ENCODE data around the gene C16orf89. TPM values are rescaled to one million over a fixed set of nuclear protein-coding genes. Genes with fewer than 3 reads are reported as not detected.

C16orf89 gene
- total RNA-seq, 1 donor from 2014 or later: 1.0 TPM

DNA sequence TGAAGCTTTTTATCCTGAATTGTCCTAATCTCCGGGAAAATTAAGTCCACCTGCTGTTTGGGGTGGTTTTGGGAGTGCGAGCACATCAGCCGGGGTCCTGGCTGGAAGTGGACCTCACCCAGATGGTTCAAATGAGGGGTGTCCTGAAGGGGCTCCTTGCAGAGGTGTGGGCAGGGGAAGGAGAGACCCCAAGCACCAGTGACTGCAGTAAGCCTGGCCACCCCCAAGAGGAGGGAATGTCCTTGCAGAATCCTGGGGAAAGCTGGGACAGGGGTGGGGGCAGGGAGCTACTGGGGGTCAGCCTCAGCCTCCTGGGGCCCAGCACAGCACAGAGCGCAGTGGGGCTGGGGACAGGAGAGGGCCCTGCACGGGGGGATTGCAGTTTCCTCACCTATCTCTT lies 61.4 kb downstream of the C16orf89 start:
- Mint-ChIP-seq H3K36me3 (no peaks in the 10 kb centered on the region), H3K4me3 (no peak overlapping the region), H3K27me3 (ENCODE audit: insufficient read depth, low read depth) (peaks cover 8% of the 10 kb centered on the region), H3K27ac (no peak overlapping the region), H3K4me1 (no peaks in the 10 kb centered on the region), H3K9me3 (no peaks in the 10 kb centered on the region)
- Histone ChIP-seq H4K20me1 (ENCODE audit: low read depth) (no peaks in the 10 kb centered on the region), H3K27ac (no peak overlapping the region), H2AFZ (replicated peaks) (no peak overlapping the region), H3K9me3 (ENCODE audit: low read depth) (no peaks in the 10 kb centered on the region), H3K9ac (no peak overlapping the region), H3K27me3 (no peaks in the 10 kb centered on the region), H3K4me1 (no peaks in the 10 kb centered on the region), H3K79me2 (ENCODE audit: low read depth) (no peaks in the 10 kb centered on the region), H3K4me3 (no peak overlapping the region), H3F3A (ENCODE audit: low read depth) (no peaks in the 10 kb centered on the region), H3K4me2 (no peak overlapping the region), H3K36me3 (no peaks in the 10 kb centered on the region)
- TF ChIP-seq EZH2 (IDR thresholded peaks at IDR 0.05) (no peak), CTCF (IDR thresholded peaks at IDR 0.05) (no peak), EZH2phosphoT487 (IDR thresholded peaks at IDR 0.05) (no peak)
- no peak for DNase-seq (ENCODE audit: low spot score)

GRCh38 chr16:5003828-5004227 lies 61.9 kb downstream of the C16orf89 start:
- no peaks in the 10 kb centered on the region for H3K36me3 Mint-ChIP-seq

GRCh38 chr16:5003211-5003610 lies 62.5 kb downstream of the C16orf89 start:
- Histone ChIP-seq H3F3A (ENCODE audit: low read depth) (no peaks in the 10 kb centered on the region), H3K4me1 (no peaks in the 10 kb centered on the region), H3K36me3 (no peaks in the 10 kb centered on the region), H3K9me3 (ENCODE audit: low read depth) (no peaks in the 10 kb centered on the region), H3K27ac (no peak overlapping the region), H3K27me3 (no peaks in the 10 kb centered on the region), H4K20me1 (ENCODE audit: low read depth) (no peaks in the 10 kb centered on the region), H3K4me2 (no peak overlapping the region), H2AFZ (replicated peaks) (no peak overlapping the region), H3K9ac (no peak overlapping the region), H3K79me2 (ENCODE audit: low read depth) (no peaks in the 10 kb centered on the region), H3K4me3 (no peak overlapping the region)
- Mint-ChIP-seq H3K9me3 (no peaks in the 10 kb centered on the region), H3K4me1 (no peaks in the 10 kb centered on the region), H3K27ac (no peak overlapping the region), H3K36me3 (no peaks in the 10 kb centered on the region), H3K4me3 (no peak overlapping the region), H3K27me3 (ENCODE audit: insufficient read depth, low read depth) (peaks cover 8% of the 10 kb centered on the region)
- DNase-seq (ENCODE audit: low spot score): no peak
- TF ChIP-seq EZH2 (IDR thresholded peaks at IDR 0.05) (no peak), CTCF (IDR thresholded peaks at IDR 0.05) (no peak), EZH2phosphoT487 (IDR thresholded peaks at IDR 0.05) (no peak)

More at GRCh38 chr16:5003828-5004227, 61.9 kb downstream of the C16orf89 start:
- H3K4me3 ChIP-seq: no peak overlapping the region
- no peaks in the 10 kb centered on the region for H3K27me3 ChIP-seq
- no peak for DNase-seq (ENCODE audit: low spot score)
- Mint-ChIP-seq H3K9me3 (no peaks in the 10 kb centered on the region), H3K27me3 (ENCODE audit: insufficient read depth, low read depth) (peaks cover 8% of the 10 kb centered on the region), H3K27ac (no peak overlapping the region), H3K4me1 (no peaks in the 10 kb centered on the region), H3K4me3 (no peak overlapping the region)
- H3K4me2 ChIP-seq: no peak overlapping the region
- no peaks in the 10 kb centered on the region for H3K4me1 ChIP-seq
- H4K20me1 ChIP-seq (ENCODE audit: low read depth): no peaks in the 10 kb centered on the region
- H3K36me3 ChIP-seq: no peaks in the 10 kb centered on the region
- no peaks in the 10 kb centered on the region for H3K9me3 ChIP-seq (ENCODE audit: low read depth)
- no peaks in the 10 kb centered on the region for H3F3A ChIP-seq (ENCODE audit: low read depth)
- no peak overlapping the region for H3K9ac ChIP-seq
- no peak overlapping the region for H2AFZ ChIP-seq (replicated peaks)
- TF ChIP-seq EZH2phosphoT487 (IDR thresholded peaks at IDR 0.05): no peak
- TF ChIP-seq EZH2 (IDR thresholded peaks at IDR 0.05): no peak
- no peak for TF ChIP-seq CTCF (IDR thresholded peaks at IDR 0.05)
- H3K27ac ChIP-seq: no peak overlapping the region
- H3K79me2 ChIP-seq (ENCODE audit: low read depth): no peaks in the 10 kb centered on the region

All from neural progenitor cell (in vitro differentiated cells).